MM.1S (cell line): ENCODE results near the gene TCP11.

ENCODE experiments used
- DNase-seq: peaks from one replicate; pipeline ENCODE4 v3.0.0-alpha.2; 2015
- H2AFZ ChIP-seq: fragments of 300-600 bp; sonication (generic); 2 replicates; pipeline ENCODE4 v1.6.0; 2016; ENCODE audit warnings: antibody characterized with exemption, low read length
- H3F3A ChIP-seq: fragments of 300-600 bp; sonication (generic); 2 replicates; pipeline ENCODE4 v1.6.1; 2016; ENCODE audit warnings: mild to moderate bottlenecking, antibody characterized with exemption, low read length, moderate library complexity, mixed read lengths; ENCODE audit not compliant: insufficient read depth
- H3K27ac ChIP-seq: fragments of 300-600 bp; sonication (generic); 2 replicates; pipeline ENCODE4 v1.5.1; 2016; ENCODE audit warnings: mild to moderate bottlenecking, low read length
- H3K27me3 ChIP-seq: fragments of 300-600 bp; sonication (generic); replicated peaks from 2 replicates; pipeline ENCODE4 v1.6.0; 2016; ENCODE audit warnings: low read length; ENCODE audit not compliant: insufficient read depth
- H3K36me3 ChIP-seq: fragments of 300-600 bp; sonication (generic); replicated peaks from 2 replicates; pipeline ENCODE4 v1.6.1; 2016; ENCODE audit warnings: mild to moderate bottlenecking, low read length, mixed read lengths; ENCODE audit not compliant: insufficient read depth
- H3K4me1 ChIP-seq: fragments of 300-600 bp; sonication (generic); 2 replicates; pipeline ENCODE4 v1.6.1; 2016; ENCODE audit warnings: low read length, mixed read lengths
- H3K4me2 ChIP-seq: fragments of 300-600 bp; sonication (generic); 2 replicates; pipeline ENCODE4 v1.6.0; 2016; ENCODE audit warnings: low read depth, low read length
- H3K4me3 ChIP-seq: fragments of 300-600 bp; sonication (generic); 2 replicates; pipeline ENCODE4 v1.5.1; 2016; ENCODE audit warnings: low read length, mixed read lengths
- H3K79me2 ChIP-seq: fragments of 300-600 bp; sonication (generic); 2 replicates; pipeline ENCODE4 v1.6.1; 2016; ENCODE audit warnings: mixed run types, low read length, mixed read lengths
- H3K9ac ChIP-seq: fragments of 300-600 bp; sonication (generic); 2 replicates; pipeline ENCODE4 v1.6.1; 2016; ENCODE audit warnings: low read length, mixed read lengths
- H3K9me2 ChIP-seq: fragments of 300-600 bp; sonication (generic); replicated peaks from 2 replicates; pipeline ENCODE4 v1.6.1; 2016; ENCODE audit warnings: mild to moderate bottlenecking, low read length, mixed read lengths; ENCODE audit not compliant: insufficient read depth
- H3K9me3 ChIP-seq: fragments of 300-600 bp; sonication (generic); replicated peaks from 2 replicates; pipeline ENCODE4 v1.6.1; 2016; ENCODE audit warnings: mild to moderate bottlenecking, low read length, mixed read lengths; ENCODE audit not compliant: insufficient read depth
- H4K20me1 ChIP-seq: fragments of 300-600 bp; sonication (generic); 2 replicates; pipeline ENCODE4 v1.6.1; 2016; ENCODE audit warnings: mild to moderate bottlenecking, low read length, moderate library complexity, mixed read lengths; ENCODE audit not compliant: insufficient read depth
- CTCF ChIP-seq: fragments of 300-600 bp; sonication (generic); IDR thresholded peaks from 2 replicates; pipeline ENCODE4 v1.5.1; 2016; ENCODE audit warnings: antibody characterized with exemption, low read length, mixed read lengths
- EZH2 ChIP-seq: fragments of 300-600 bp; sonication (generic); optimal IDR thresholded peaks from 2 replicates; pipeline ENCODE3; 2017; ENCODE audit warnings: low read depth, mild to moderate bottlenecking, antibody characterized with exemption, low read length, mixed read lengths
- EZH2phosphoT487 ChIP-seq: fragments of 300-600 bp; sonication (generic); IDR thresholded peaks from 2 replicates; pipeline ENCODE4 v1.6.1; 2018; ENCODE audit warnings: antibody characterized with exemption, low read length

TCP11 gene

GRCh38 chr6:35092362-35093117 lies 48.6 kb downstream of the TCP11 start:
- Histone ChIP-seq H3K79me2 (no peaks in the 10 kb centered on the region), H4K20me1 (no peaks in the 10 kb centered on the region), H3K4me2 (no peak overlapping the region), H2AFZ (no peak overlapping the region), H3K9me2 (no peaks in the 10 kb centered on the region), H3K9ac (no peak overlapping the region), H3F3A (no peaks in the 10 kb centered on the region), H3K36me3 (no peaks in the 10 kb centered on the region), H3K9me3 (no peaks in the 10 kb centered on the region), H3K27me3 (no peaks in the 10 kb centered on the region), H3K4me1 (no peaks in the 10 kb centered on the region), H3K4me3 (no peak overlapping the region), H3K27ac (no peak overlapping the region)
- DNase-seq: no peak
- TF ChIP-seq CTCF (no peak), EZH2 (no peak), EZH2phosphoT487 (no peak)

DNA sequence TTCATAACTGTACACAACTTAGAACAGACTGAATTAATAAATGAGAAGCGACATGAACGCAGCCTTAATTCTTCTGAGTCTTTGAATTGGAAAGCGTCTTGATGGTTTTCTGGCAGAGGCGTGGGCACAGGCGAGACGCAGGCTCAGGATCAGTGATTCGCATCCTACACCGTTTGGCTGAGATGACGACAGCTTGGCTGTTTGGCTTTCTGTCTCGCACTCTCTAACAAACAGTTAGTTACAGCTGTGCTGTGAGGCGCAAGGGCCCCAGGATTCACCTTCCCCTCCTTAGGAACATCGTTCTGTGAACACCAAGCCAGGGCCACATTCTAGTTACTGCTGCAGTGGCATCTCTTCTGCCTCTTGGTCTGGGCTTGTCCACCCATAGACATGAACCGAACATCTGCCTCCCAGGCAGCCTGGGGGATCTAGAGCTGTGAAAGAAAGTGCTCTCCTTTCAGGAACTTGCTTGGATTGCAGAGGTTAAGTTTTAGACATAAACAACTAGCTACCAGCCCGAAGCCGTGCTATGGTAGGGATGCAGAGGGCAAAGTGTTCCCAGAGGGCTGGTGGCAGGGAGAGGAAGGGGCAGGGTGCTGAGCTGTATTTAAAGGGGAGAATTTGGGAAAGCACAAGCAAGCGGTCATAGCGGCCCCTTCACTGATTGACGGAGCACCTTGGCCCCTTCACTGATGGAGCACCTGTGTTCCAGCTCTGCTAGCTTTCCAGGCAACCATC lies 49.6 kb downstream of the TCP11 start:
- H3K4me3 ChIP-seq: no peak overlapping the region
- no peak overlapping the region for H3K4me2 ChIP-seq
- H3K4me1 ChIP-seq: no peaks in the 10 kb centered on the region
- no peak overlapping the region for H3K9ac ChIP-seq
- no peaks in the 10 kb centered on the region for H4K20me1 ChIP-seq
- H3K79me2 ChIP-seq: no peaks in the 10 kb centered on the region
- H3K9me3 ChIP-seq: no peaks in the 10 kb centered on the region
- H3F3A ChIP-seq: no peaks in the 10 kb centered on the region
- no peaks in the 10 kb centered on the region for H3K27me3 ChIP-seq
- H3K9me2 ChIP-seq: no peaks in the 10 kb centered on the region
- DNase-seq: no peak
- no peak overlapping the region for H2AFZ ChIP-seq
- H3K27ac ChIP-seq: no peak overlapping the region
- H3K36me3 ChIP-seq: no peaks in the 10 kb centered on the region
- TF ChIP-seq EZH2phosphoT487: no peak
- no peak for TF ChIP-seq EZH2
- TF ChIP-seq CTCF: no peak

GRCh38 chr6:35090734-35091133 lies 50.4 kb downstream of the TCP11 start:
- H3K27me3 ChIP-seq: no peaks in the 10 kb centered on the region
- no peaks in the 10 kb centered on the region for H3K4me1 ChIP-seq
- TF ChIP-seq EZH2phosphoT487: no peak
- no peak for TF ChIP-seq CTCF
- no peak for TF ChIP-seq EZH2
- H3K79me2 ChIP-seq: no peaks in the 10 kb centered on the region
- no peak overlapping the region for H3K27ac ChIP-seq
- no peaks in the 10 kb centered on the region for H3K9me3 ChIP-seq
- H3K36me3 ChIP-seq: no peaks in the 10 kb centered on the region
- no peaks in the 10 kb centered on the region for H3K9me2 ChIP-seq
- no peak overlapping the region for H3K9ac ChIP-seq
- no peak overlapping the region for H2AFZ ChIP-seq
- no peaks in the 10 kb centered on the region for H3F3A ChIP-seq
- H3K4me3 ChIP-seq: no peak overlapping the region
- no peaks in the 10 kb centered on the region for H4K20me1 ChIP-seq
- DNase-seq: no peak
- H3K4me2 ChIP-seq: no peak overlapping the region
